NB4 (cell line): ENCODE measurements around the gene RTN4IP1.

Experiments
- DNase-seq: peaks from one replicate; pipeline ENCODE4 v3.0.0; 2010; ENCODE audit warnings: low read depth
- H3K4me3 ChIP-seq: one replicate; pipeline ENCODE4 v1.5.1; 2011; ENCODE audit warnings: mild to moderate bottlenecking, low read depth, low read length, moderate library complexity
- CTCF ChIP-seq: IDR thresholded peaks from one replicate; pipeline ENCODE4 v1.5.1; 2012; ENCODE audit warnings: low read depth, low read length
- MAX ChIP-seq: IDR thresholded peaks from 2 replicates; pipeline ENCODE4 v1.6.1; 2011; ENCODE audit warnings: low read depth, low read length
- MYC ChIP-seq: IDR thresholded peaks from 2 replicates; pipeline ENCODE4 v1.6.1; 2011; ENCODE audit warnings: low read depth, low read length
- POLR2A ChIP-seq: IDR thresholded peaks from 2 replicates; pipeline ENCODE4 v1.6.1; 2011; ENCODE audit warnings: mild to moderate bottlenecking; ENCODE audit not compliant: insufficient read length; ENCODE audit errors: extremely low read depth

RTN4IP1 gene

GRCh38 chr6:106623039-106623438, 6.3 kb downstream of the RTN4IP1 start:
- H3K4me3 ChIP-seq = no peak overlapping the region
- TF ChIP-seq POLR2A = no peak
- no peak for DNase-seq

GRCh38 chr6:106622412-106622811, 6.9 kb downstream of the RTN4IP1 start:
- H3K4me3 ChIP-seq = no peak overlapping the region
- TF ChIP-seq MYC (no peak), POLR2A (no peak), MAX (no peak), CTCF (no peak)
- DNase-seq = no peak

- TF ChIP-seq POLR2A = no peak
- TF ChIP-seq MAX = no peak
- TF ChIP-seq MYC = no peak
- DNase-seq = no peak
- no peak overlapping the region for H3K4me3 ChIP-seq
Observed at GRCh38 chr6:106620931-106621672, 8.2 kb downstream of the RTN4IP1 start.

GRCh38 chr6:106619223-106619622, 10.1 kb downstream of the RTN4IP1 start:
- peak; percentile 46 for DNase-seq
- no peak for TF ChIP-seq CTCF
- TF ChIP-seq MYC = no peak
- TF ChIP-seq MAX = no peak
- no peak for TF ChIP-seq POLR2A

GRCh38 chr6:106618324-106618723, 11.0 kb downstream of the RTN4IP1 start:
- DNase-seq = peak; percentile 35
- TF ChIP-seq MYC (no peak), MAX (no peak), POLR2A (no peak)
- no peak overlapping the region for H3K4me3 ChIP-seq

More at GRCh38 chr6:106619223-106619622, 10.1 kb downstream of the RTN4IP1 start:
- no peak overlapping the region for H3K4me3 ChIP-seq

GRCh38 chr6:106617857-106618256, 11.4 kb downstream of the RTN4IP1 start:
- no peak for DNase-seq
- no peak overlapping the region for H3K4me3 ChIP-seq
- no peak for TF ChIP-seq POLR2A
- TF ChIP-seq MYC = no peak
- TF ChIP-seq CTCF = no peak
- no peak for TF ChIP-seq MAX

GRCh38 chr6:106617302-106617701, 12.0 kb downstream of the RTN4IP1 start:
- TF ChIP-seq MYC = no peak
- TF ChIP-seq MAX = no peak
- no peak for TF ChIP-seq CTCF
- TF ChIP-seq POLR2A = no peak
- no peak overlapping the region for H3K4me3 ChIP-seq
- peak; percentile 56 for DNase-seq
